Natural killer cell (primary cell): ENCODE data around the gene AGA. TPM values are rescaled to one million over a fixed set of nuclear protein-coding genes. Genes with fewer than 3 reads are reported as not detected.
A peak's percentile ranks its signal among the peaks of the same experiment; 100 is the strongest.

Experiments used
- ATAC-seq, 3 donors: fragments of 150-1000 bp in 2 of 3; fragments of 200-7000 bp in 1 of 3; cut with Tn5 transposase; 1 replicate in 1 of 3; 2 replicates in 2 of 3; pipeline ENCODE4 v1.10.0; 2021; ENCODE audit warnings: mild to moderate bottlenecking in 2 of 3, moderate library complexity in 2 of 3
- DNase-seq, 2 donors: peaks; one replicate each; pipeline versions ENCODE4 v3.0.0 to v3.0.0-alpha.2; 2013 to 2021; ENCODE audit warnings: mixed read lengths in 1 of 2
- H3K27ac ChIP-seq: one replicate; pipeline ENCODE4 v1.5.1; 2013; ENCODE audit warnings: mild to moderate bottlenecking, low read length
- H3K27me3 ChIP-seq: one replicate; pipeline ENCODE4 v1.6.1; 2013; ENCODE audit warnings: low read length; ENCODE audit not compliant: control insufficient read depth, insufficient read depth
- H3K36me3 ChIP-seq: one replicate; pipeline ENCODE4 v1.6.1; 2013; ENCODE audit warnings: low read length; ENCODE audit not compliant: control insufficient read depth, insufficient read depth
- H3K4me1 ChIP-seq: one replicate; pipeline ENCODE4 v1.6.1; 2013; ENCODE audit warnings: low read length; ENCODE audit not compliant: control insufficient read depth, insufficient read depth
- H3K4me3 ChIP-seq: one replicate; pipeline ENCODE4 v1.5.1; 2013; ENCODE audit warnings: low read length
- H3K9me3 ChIP-seq: one replicate; pipeline ENCODE4 v1.6.1; 2013; ENCODE audit warnings: low read length; ENCODE audit not compliant: control insufficient read depth, insufficient read depth
- H3K27ac Mint-ChIP-seq, 2 donors: one replicate each; pipeline ENCODE4 v1.8.0; 2022; ENCODE audit warnings: mild to moderate bottlenecking in 2 of 2, mixed read lengths in 2 of 2, moderate library complexity in 1 of 2
- H3K27me3 Mint-ChIP-seq, 2 donors: one replicate each; pipeline ENCODE4 v1.8.0; 2022; ENCODE audit warnings: low read depth in 2 of 2, mixed read lengths in 2 of 2
- H3K36me3 Mint-ChIP-seq: one replicate; pipeline ENCODE4 v1.8.0; 2022; ENCODE audit warnings: mixed read lengths
- H3K4me1 Mint-ChIP-seq, 2 donors: one replicate each; pipeline ENCODE4 v1.8.0; 2022; ENCODE audit warnings: mixed read lengths in 2 of 2
- H3K4me3 Mint-ChIP-seq: one replicate; pipeline ENCODE4 v1.8.0; 2022; ENCODE audit warnings: mild to moderate bottlenecking, moderate library complexity, mixed read lengths
- H3K9me3 Mint-ChIP-seq, 2 donors: one replicate each; pipeline ENCODE4 v1.8.0; 2022; ENCODE audit warnings: mixed read lengths in 2 of 2
- WGBS: methylation state at CpG from one replicate; pipeline ENCODE4 v1.1.7; 2013; ENCODE audit warnings: missing lambda C conversion rate; ENCODE audit not compliant: insufficient coverage; 5-methylcytosine and 5-hydroxymethylcytosine counted together
- intact Hi-C: fragments of 100-400 bp; cut with micrococcal nuclease; formaldehyde crosslinking; loops from one replicate; pipeline ENCODE4 v1.14.2; 2022
- total RNA-seq, 4 donors: library from RNA; stranded (reverse); fragments of 120-200 nt in 1 of 4; gene quantifications; one replicate each; pipeline versions ENCODE4 v1.2.3 to v1.2.4, GENCODE V29; 2013 to 2022
- TF ChIP-seq, protein P1 (sequence below): fragments of 200-600 bp; IDR thresholded peaks from one replicate; pipeline ENCODE4 v1.8.0; 2022; ENCODE audit warnings: antibody characterized with exemption

AGA gene
- total RNA-seq, 3 donors from 2014 or later (not counting 1 experiment from before 2014, with no cell fraction given), result 15.7 to 16.9 (median 16.6) TPM

DNA sequence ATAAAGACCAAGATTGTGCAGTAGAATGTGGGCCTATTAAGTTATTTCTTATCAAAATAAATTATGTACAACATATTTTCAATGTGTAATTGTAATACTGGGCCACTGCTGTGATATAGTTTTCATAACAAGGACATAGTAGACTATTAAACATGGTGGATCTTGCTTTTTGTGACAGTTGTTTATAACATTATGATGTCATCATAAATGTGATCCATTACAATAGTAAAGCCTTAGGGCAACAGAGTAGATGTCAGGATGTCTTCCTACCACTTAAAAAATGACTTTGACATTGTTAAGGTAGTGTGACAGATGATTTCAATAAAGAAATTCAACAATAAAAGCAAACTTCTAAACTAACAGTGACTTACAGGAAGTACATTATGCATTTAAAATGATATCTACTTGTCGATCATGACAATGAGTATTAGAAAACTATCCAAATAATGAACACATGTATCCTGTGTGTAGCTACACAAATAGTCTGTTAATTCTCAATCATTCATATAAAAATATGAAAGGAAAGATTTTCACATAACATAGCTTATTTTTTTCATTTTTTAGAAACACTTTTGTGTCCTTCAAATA is 5.3 kb upstream of the AGA start:
- Mint-ChIP-seq H3K27ac (no peak overlapping the region), H3K4me3 (no peak overlapping the region), H3K9me3 (no peaks in the 10 kb centered on the region), H3K36me3 (no peaks in the 10 kb centered on the region), H3K27me3 (no peaks in the 10 kb centered on the region), H3K4me1 (peaks cover 4 to 5% of the 10 kb centered on the region in 2 donors)
- peaks cover 7% of the 10 kb centered on the region for H3K4me1 ChIP-seq
- TF ChIP-seq, protein P1, sequence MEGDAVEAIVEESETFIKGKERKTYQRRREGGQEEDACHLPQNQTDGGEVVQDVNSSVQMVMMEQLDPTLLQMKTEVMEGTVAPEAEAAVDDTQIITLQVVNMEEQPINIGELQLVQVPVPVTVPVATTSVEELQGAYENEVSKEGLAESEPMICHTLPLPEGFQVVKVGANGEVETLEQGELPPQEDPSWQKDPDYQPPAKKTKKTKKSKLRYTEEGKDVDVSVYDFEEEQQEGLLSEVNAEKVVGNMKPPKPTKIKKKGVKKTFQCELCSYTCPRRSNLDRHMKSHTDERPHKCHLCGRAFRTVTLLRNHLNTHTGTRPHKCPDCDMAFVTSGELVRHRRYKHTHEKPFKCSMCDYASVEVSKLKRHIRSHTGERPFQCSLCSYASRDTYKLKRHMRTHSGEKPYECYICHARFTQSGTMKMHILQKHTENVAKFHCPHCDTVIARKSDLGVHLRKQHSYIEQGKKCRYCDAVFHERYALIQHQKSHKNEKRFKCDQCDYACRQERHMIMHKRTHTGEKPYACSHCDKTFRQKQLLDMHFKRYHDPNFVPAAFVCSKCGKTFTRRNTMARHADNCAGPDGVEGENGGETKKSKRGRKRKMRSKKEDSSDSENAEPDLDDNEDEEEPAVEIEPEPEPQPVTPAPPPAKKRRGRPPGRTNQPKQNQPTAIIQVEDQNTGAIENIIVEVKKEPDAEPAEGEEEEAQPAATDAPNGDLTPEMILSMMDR, result no peak
- H3K27me3 ChIP-seq, result no peaks in the 10 kb centered on the region
- DNase-seq (no peak), ATAC-seq (no peak)
- H3K4me3 ChIP-seq, result no peak overlapping the region
- intact Hi-C loops, result no loop called here
- no CpG with 5 or more reads among the region's 1 CpG for WGBS
- no peaks in the 10 kb centered on the region for H3K36me3 ChIP-seq
- H3K27ac ChIP-seq, result no peak overlapping the region
- H3K9me3 ChIP-seq, result no peaks in the 10 kb centered on the region

DNA sequence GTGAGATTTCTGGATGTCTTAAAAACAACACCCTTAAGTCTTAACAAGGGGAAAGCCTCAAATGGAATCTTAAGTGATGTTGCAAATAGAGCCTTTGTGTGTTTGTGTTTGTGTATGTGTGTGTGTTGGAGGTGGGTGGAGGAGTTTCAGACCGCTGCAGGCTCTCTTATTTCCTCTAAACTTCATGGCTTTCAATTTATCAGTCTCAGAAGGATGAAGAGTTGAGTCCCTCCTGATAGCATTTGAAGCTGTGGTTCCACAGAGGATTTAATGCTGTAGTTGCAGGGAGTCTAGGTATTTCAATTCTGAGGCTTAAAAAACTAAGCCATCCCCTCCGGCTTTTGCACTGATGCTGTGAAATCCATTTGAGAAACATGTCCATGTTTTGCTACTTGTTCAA is 4.3 kb upstream of the AGA start:
- Mint-ChIP-seq H3K36me3 (no peaks in the 10 kb centered on the region), H3K4me3 (no peak overlapping the region), H3K9me3 (no peaks in the 10 kb centered on the region), H3K4me1 (peaks cover 10% of the 10 kb centered on the region in 2 donors), H3K27ac (no peak overlapping the region), H3K27me3 (no peaks in the 10 kb centered on the region)
- H3K4me3 ChIP-seq, result no peak overlapping the region
- intact Hi-C loops, result no loop called here
- TF ChIP-seq, protein P1, result no peak
- ATAC-seq (no peak), DNase-seq (no peak)
- peaks cover 9% of the 10 kb centered on the region for H3K4me1 ChIP-seq
- H3K27ac ChIP-seq, result no peak overlapping the region
- no peaks in the 10 kb centered on the region for H3K9me3 ChIP-seq
- no peaks in the 10 kb centered on the region for H3K36me3 ChIP-seq
- H3K27me3 ChIP-seq, result no peaks in the 10 kb centered on the region
- WGBS, result 89% methylated on average over 1 of the region's 2 CpGs

DNA sequence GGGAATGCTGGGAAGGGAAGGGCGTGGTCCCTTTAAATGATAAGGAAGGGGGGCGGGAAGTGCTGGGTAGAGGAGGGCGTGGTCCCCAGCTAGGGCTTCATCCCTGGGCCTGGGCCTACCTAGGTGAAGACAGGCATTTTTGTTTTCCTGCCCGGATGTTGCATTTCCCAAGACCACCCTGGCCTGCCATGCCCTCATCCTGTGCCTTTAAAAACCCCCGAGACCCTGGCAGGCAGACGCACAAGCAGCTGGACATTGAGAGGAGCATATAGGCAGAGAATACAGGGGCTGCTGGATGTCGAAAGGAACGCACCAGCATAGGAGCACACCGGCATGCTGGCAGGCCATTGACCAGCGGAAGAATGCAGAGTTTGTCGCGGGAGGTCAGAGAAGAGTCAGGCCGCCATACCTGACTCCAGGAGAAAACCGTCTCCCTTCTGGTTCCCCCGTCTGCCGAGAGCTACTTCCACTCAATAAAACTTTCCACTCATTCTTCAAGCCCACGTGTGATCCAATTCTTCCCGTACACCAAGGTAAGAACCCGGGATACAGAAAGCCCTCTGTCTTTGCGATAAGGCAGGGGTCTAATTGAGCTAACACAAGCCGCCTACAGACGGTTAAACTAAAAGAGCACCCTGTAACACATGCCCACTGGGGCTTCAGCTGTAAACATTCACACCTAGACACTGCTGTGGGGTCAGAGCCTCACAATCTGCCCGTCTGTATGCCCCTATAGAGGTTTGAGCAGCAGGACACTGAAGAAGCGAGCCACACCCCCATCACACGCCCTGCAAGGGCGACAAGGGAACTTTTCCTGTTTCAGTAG is 2.9 kb upstream of the AGA start:
- H3K4me1 Mint-ChIP-seq, result peaks cover 20 to 21% of the 10 kb centered on the region in 2 donors
- TF ChIP-seq, protein P1, result no peak
- Histone ChIP-seq H3K4me1 (peaks cover 12% of the 10 kb centered on the region), H3K27ac (no peak overlapping the region), H3K4me3 (no peak overlapping the region), H3K36me3 (no peaks in the 10 kb centered on the region), H3K9me3 (no peaks in the 10 kb centered on the region), H3K27me3 (no peaks in the 10 kb centered on the region)
- no peak for DNase-seq
- intact Hi-C loops, result loop anchor here (5.0 kb wide), 2 partner anchors 43 to 1123 kb away; no protein-coding TSS in a partner anchor
- WGBS, result 95% methylated on average over 26 of the region's 26 CpGs
- peak overlapping the region in 1 of 2 donors; percentile 59 for H3K27ac Mint-ChIP-seq
- H3K9me3 Mint-ChIP-seq, result no peaks in the 10 kb centered on the region
- no peak for ATAC-seq
- H3K27me3 Mint-ChIP-seq, result no peaks in the 10 kb centered on the region
- H3K36me3 Mint-ChIP-seq, result no peaks in the 10 kb centered on the region
- H3K4me3 Mint-ChIP-seq, result no peak overlapping the region
